Activated CD4-positive, alpha-beta T cell treated with anti-CD3 and anti-CD28 coated beads, Interleukin-2, amount 50 U/mL, for 16 hours (primary cell): Measurements from ENCODE around the gene RNF111.
"Not testable (repeated sequence)": the region's sequence is repeated elsewhere in the genome, so short reads cannot be mapped to it uniquely, and the experiment has no call there.

Experiments
- DNase-seq: peaks from one replicate; pipeline ENCODE4 v3.0.0-alpha.2; 2020

RNF111 gene

GRCh38 chr15:58987491-58988005, at the start of gene RNF111:
RNF111 (plus strand) TSS chr15:58987663; CDS start chr15:59030823, 43,160 bp downstream.
- DNase-seq = peak; percentile 95

GRCh38 chr15:58947179-58947578, 40.3 kb upstream of the RNF111 start:
- DNase-seq = no peak

DNA sequence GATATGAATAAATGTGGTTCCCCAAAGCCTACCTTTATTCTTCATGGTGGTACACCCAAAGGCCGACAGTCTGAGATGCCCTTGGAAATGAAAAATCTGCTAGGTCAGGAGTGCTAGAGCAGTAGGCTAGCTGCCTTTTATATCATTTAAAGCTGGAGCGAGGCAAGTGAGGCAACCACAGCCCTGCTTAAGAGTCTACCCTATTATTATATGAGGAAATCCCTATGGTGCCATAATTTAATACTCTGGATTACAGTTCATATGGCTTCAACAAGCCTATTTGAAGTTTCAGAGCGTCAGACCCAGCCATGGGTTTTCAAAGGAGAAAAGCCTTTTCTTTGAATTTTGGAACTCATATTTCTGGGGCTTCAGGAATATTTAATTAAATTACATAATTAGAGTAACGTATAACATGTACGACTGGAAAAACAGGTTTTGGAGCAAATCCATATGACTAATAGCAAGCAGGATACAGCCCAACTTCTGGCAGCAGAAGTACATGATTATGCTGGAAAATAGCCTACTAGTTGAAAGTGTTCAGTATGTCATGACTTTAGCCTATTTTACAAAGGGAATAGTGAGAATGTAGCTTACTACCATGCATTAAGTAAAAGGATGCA, 36.0 kb upstream of the RNF111 start:
- no peak for DNase-seq

- DNase-seq = no peak
Measured at GRCh38 chr15:58952751-58953150, 34.7 kb upstream of the RNF111 start.

GRCh38 chr15:58957101-58957973, 30.1 kb upstream of the RNF111 start:
- peak; percentile 81 for DNase-seq

DNA sequence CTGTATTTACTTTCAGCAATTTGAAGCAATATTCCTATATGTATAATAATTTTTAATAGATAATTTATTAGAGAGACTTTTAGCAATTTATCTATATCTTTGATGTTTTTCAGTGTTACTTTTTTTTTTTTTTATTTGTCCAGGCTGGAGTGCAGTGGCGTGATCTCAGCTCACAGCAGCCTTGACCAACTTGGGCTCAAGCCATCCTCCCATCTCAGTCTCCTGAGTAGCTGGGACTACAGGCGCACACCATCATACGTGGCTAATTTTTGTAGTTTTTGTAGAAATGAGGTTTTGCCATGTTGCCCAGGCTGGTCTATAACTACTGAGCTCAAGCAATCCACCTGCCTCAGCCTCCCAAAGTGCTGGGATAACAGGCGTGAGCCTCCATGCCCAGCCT, 28.7 kb upstream of the RNF111 start:
- DNase-seq = no peak

GRCh38 chr15:58962136-58962535, 25.3 kb upstream of the RNF111 start:
- DNase-seq = no peak

DNA sequence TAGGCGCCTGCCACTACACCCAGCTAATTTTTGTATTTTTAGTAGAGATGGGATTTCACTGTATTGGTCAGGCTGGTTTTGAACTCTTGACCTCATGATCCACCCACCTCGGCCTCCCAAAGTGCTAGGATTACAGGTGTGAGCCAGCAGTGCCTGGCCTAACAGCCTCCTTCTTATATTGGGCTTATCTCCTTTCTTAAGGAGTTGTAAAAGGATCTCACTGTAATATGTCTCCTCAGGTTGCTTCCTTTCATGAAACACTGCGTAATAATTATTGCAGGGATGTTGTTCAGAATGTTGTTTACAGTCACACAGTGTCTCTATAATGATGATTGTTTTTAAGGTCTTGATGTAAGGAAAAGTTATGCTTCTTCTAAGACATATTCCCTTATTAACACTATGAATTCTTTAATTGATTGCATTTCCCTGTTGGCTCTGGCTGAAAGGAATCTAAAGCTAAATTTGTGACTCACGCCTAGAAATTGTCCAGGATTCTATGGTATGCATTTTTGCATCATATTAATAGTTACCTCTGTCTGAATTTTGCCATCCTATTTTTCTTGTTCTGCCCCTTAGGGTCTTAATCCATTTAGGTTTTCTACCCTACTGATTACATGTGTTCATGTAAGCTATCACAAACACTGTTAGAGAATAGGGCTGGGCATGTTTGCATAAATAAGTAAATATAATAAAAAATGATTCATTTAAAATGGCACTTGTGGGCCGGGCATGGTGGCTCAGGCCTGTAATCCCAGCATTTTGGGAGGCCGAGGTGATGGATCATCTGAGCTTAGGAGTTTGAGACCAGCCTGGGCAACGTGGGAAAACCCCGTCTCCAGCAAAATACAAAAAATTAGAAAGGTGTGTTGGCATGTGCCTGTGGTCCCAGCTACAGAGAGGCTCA, 24.5 kb upstream of the RNF111 start:
- no peak for DNase-seq

DNA sequence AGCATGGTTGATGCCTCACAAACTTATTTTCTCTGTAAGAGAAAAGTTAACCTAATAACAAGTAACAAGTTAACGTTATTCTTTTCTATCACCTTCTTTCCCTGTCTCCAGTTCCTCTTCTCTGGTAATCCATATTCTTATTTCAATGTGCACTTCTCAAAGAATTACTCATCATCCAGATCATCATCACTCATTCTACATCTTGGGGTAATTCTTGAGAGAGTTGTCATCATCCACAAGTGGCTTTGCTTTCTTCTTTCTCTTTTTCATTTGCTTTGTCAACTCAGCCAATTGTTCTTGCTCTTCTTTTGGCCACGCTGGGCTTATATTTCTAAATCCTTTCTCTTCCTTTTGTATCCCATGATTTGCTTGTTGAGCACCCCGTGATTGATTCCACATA, 20.8 kb upstream of the RNF111 start:
- DNase-seq = no peak

DNA sequence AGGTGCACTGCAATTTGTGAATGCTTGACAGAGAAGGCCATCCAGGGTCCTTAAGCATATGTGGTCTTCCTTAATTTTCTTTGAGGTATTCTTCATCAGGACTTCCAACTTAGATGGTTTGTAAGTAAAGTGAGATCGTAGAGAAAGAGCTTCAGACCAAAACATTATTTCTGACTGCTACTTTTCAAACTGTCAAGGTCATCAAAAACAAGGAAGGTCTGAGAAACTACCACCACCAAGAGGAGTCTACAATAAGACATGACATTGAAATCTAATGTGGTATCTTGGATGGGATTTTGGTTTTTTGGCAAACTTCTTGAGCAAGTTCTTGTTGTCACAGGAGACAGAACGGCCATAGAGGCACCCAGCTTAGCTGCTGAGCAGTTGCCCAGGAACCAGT, 20.0 kb upstream of the RNF111 start:
- no peak for DNase-seq

GRCh38 chr15:58977887-58978286, 9.6 kb upstream of the RNF111 start:
- no peak for DNase-seq

DNA sequence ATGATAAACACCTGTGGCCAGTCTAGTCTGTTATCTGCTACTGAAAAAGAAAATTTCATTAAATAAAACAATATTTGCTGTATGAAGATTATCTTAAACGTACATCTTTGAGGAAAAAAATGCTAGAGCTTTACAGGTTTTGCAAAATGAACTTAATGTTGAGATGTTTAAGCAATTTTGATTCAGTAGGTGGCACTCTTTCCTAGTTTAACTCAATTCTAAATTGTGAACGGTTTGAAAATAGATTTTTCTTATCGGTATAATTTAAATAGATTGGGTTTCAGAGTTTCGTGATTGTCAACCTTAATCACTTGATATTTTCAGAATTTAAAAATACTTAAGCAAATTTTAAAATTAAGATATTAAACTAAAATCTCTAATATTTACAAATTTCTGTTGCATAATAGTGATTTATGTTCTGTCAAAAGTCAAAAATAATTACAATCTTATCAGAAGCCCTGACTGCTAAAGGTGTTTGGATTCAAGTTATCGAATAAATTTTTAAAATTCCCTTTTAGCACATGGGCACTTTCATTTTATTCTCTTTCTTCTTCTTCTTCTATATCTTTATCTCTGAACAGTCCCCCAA, 7.0 kb upstream of the RNF111 start:
- DNase-seq = peak; percentile 44

DNA sequence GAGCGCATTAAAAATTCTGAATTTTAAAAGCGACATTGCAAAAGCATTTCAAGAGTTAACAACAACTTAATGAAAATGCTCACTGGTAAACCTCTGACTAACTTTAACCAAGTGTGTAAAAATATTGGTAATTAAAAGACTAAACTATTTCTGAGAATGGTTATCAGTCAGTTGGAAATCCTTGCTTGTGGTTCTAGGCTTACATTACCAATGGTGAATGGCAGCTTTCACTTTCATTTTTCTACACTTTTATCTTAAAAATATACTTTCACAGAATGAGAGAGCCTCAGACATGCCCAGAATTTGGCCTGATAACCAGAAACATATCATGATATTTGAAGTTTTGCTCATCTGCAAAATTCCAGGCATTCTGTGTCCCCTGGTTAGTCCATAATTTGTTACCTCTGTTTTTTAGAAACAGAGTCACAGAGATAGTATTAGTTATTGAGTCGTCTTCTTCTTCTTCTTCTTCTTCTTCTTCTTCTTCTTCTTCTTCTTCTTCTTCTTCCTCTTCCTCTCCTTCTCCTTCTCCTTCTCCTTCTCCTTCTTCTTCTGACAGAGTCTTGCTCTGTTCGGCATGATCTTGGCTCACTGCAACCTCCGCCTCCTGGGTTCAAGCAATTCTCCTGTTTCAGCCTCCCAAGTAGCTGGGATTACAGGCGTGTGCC, 5.5 kb upstream of the RNF111 start:
- peak; percentile 60 for DNase-seq

- DNase-seq = no peak
Measured at GRCh38 chr15:58983261-58983660, 4.2 kb upstream of the RNF111 start.

DNA sequence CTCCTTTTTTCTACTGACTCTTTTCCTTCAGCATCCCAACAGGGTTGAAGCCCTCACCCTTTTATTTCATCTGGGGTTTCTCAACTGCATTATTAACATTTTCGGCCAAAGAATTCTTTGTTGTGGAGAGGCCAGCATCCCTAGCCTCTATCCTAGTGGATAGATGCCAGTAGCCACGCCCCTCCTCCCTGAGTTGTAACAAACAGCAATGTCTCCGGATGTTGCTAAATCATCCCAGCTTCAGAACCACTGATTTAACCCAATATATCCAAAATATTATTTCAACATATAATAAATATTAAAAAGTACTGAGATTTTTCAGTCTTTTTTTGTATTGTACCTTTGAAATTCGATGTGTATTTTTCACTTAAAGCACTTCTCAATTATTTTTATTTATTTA, 2.0 kb upstream of the RNF111 start:
- DNase-seq = no peak

DNA sequence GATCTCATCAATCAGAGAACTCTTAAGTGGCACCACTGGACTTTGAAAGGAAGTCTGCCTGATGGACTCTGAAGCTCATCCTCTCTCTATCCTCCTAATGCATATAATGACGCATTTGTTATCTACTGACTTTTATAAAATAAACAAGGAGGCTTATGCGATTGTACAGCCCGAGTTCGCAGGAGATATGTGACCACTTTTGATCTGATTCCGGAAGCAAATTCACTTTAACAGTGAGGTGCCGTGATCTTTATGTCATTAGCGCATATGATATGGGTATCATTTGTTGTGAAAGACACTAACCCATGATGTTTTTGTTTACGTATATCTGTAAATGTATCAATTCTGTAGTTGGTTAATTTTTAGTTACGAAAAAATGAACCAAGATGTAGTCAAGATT, 427 bp upstream of the RNF111 start:
- DNase-seq = no peak

- DNase-seq = peak; percentile 56
Measured at GRCh38 chr15:58988006-58988785, 733 bp downstream of the RNF111 start.

DNA sequence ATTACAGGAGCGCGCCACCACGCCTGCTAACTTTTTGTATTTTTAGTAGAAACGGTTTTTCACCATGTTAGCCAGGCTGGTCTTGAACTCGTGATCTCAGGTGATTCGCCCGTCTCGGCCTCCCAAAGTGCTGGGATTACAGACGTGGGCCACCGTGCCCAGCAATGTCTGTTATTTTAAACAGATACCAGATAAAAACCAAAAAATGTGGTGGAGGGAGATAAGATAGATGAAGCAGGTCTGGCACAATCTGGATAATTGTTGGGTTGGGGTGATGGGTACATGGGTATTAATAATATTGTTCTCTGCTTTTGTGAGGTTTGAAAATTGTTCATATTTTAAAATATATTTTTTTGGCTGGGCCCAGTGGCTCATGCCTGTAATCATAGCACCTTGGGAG, 4.7 kb downstream of the RNF111 start:
- no peak for DNase-seq

DNA sequence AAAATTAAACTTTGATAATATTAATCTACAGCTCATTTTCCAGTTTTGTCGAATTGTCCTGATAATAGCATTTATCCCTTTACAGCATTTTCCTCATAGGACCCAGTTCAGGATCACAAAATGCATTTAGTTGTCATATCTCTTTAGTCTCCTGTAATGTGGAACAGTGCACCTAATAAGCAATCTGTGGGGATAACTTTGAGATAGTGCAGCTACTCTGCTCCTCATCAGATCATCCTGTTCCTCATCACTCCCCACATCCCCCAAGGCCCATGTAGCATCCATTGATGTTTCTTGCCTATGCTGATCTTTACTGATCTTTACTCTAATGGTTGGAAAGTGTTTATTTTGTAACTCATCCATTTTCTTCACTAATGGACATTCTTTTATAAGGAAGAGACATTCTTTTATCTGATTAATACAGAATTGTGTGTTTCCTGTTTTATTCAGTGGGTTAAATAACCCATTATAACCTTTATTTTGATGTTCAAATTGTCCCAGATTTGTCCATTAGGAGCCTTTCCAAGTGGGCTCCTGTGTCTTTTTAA, 7.5 kb downstream of the RNF111 start:
- no peak for DNase-seq

GRCh38 chr15:58999694-59000093, 12.2 kb downstream of the RNF111 start:
- DNase-seq = no peak

GRCh38 chr15:59000251-59000650, 12.8 kb downstream of the RNF111 start:
- DNase-seq = not testable (repeated sequence)
